ENCODE data around the gene RNF31. TPM values are rescaled to one million over a fixed set of nuclear protein-coding genes. Genes with fewer than 3 reads are reported as not detected.

The RNF31 gene
- total and polyA plus RNA-seq, 2 of the 13 experiments (the other 11 are each of a cell fraction or from before 2014, with no cell fraction given) = 48.2 to 86.8 TPM

GRCh38 chr14:24136684-24137528, 10.4 kb upstream of the RNF31 start:
- Histone ChIP-seq H3K4me1 (ENCODE audit: insufficient read depth, low read length) (peaks cover 57% of the 10 kb centered on the region), H4K20me1 (ENCODE audit: insufficient read depth, low read length) (peaks cover 11% of the 10 kb centered on the region), H2AFZ (ENCODE audit: low read length) (no peak overlapping the region), H3K4me3 (replicated peaks in 1 of 3; ENCODE audit: insufficient read depth in 1 of 3, low read depth in 2 of 3, low read length in 3 of 3) (peak overlapping the region; percentile 91 to 98 (median 93)), H3K27ac (ENCODE audit: extremely low read length, insufficient read depth, low read length) (peak overlapping the region; percentile 75), H3K79me2 (ENCODE audit: insufficient read depth, low read length) (peaks cover 44% of the 10 kb centered on the region), H3K4me2 (ENCODE audit: low read depth, low read length) (peak overlapping the region; percentile 97), H3K9ac (ENCODE audit: insufficient read depth, low read depth, low read length) (peak overlapping the region; percentile 94), H3K9me3 (ENCODE audit: low read length) (no peaks in the 10 kb centered on the region), H3K27me3 (ENCODE audit: control insufficient read depth in 1 of 2, insufficient read depth in 2 of 2, low read length in 2 of 2) (no peaks in the 10 kb centered on the region; a peak in 1 of 5 replicates), H3K36me3 (replicated peaks in 1 of 2; ENCODE audit: control insufficient read depth in 1 of 2, insufficient read depth in 2 of 2, low read length in 2 of 2) (peaks cover 17 to 25% of the 10 kb centered on the region in 2 experiments)
- ATAC-seq (no peak), DNase-seq (ENCODE audit: low spot score) (no peak), FAIRE-seq (no peak)
- in situ Hi-C loops (cut with HindIII; ENCODE audit: extremely low pct_ligation_motif_present, low pct_unique_long_range_greater_than_20kb) (loop anchor here (25.0 kb wide), 1 partner anchor 825 kb away; the partner anchor contains the start of genes BCL2L2, PABPN1 and PPP1R3E), intact Hi-C loops (cut with micrococcal nuclease; ENCODE audit: unreplicated experiment) (loop anchor here (1.0 kb wide), 2 partner anchors 23 to 24 kb away; partner anchors contain the start of genes DCAF11, IRF9 and NRL)
- 40% methylated on average over 13 of the region's 13 CpGs for WGBS (ENCODE audit: low lambda C conversion rate)
- BruUV-seq (replicated peaks) = no TSS peak
- ChIA-PET CTCF (ENCODE audit: low intra/inter-chr PET ratio, low total read pairs) (interaction anchor here (2.1 kb wide), 1 partner anchor 24 kb away, joined by 6 read pairs; the partner anchor contains the start of gene IRF9), POLR2A (interaction anchor here (1.0 to 22.7 kb wide), 19 partner anchors 10 to 527 kb away, joined by 3 to 977 read pairs (median 9); partner anchors contain the start of genes CARMIL3, CHMP4A, CIDEB and DCAF11)
- TF ChIP-seq ETS1 (CRISPR knock-in tag; IDR thresholded peaks at IDR 0.05) = no peak
- TF ChIP-seq ZFP82 (CRISPR knock-in tag; IDR thresholded peaks at IDR 0.05; ENCODE audit: borderline replicate concordance) = no peak
- no peak for TF ChIP-seq SMARCC2 (IDR thresholded peaks at IDR 0.05)
- TF ChIP-seq TBP (CRISPR knock-in tag; IDR thresholded peaks at IDR 0.05) = no peak
- TF ChIP-seq TCF7L2 (IDR thresholded peaks at IDR 0.05; ENCODE audit: low read depth, low read length) = no peak
- TF ChIP-seq ZNF136 (CRISPR knock-in tag; IDR thresholded peaks at IDR 0.05; ENCODE audit: low read depth) = no peak
- no peak for TF ChIP-seq TEF (CRISPR knock-in tag; IDR thresholded peaks at IDR 0.05)
- 0 out of 2 replicates have a peak, but pooled peaks have one; percentile 2 for TF ChIP-seq ZNF567 (CRISPR knock-in tag; IDR thresholded peaks at IDR 0.05; ENCODE audit: borderline replicate concordance)
- TF ChIP-seq ZNF138 (CRISPR knock-in tag; IDR thresholded peaks at IDR 0.05; ENCODE audit: low read depth) = no peak
- TF ChIP-seq ZNF407 (CRISPR knock-in tag; IDR thresholded peaks at IDR 0.05; ENCODE audit: not compliant biosample characterization) = peak; percentile 16
- TF ChIP-seq ZNF589 (CRISPR knock-in tag; conservative IDR thresholded peaks at IDR 0.05) = no peak
- TF ChIP-seq CENPT (CRISPR knock-in tag; IDR thresholded peaks at IDR 0.05; ENCODE audit: low read depth) = peak; percentile 24; the same call in 1 of the 2 replicates

Data from HepG2 (cell line).